Neural cell (in vitro differentiated cells): ENCODE data around the gene WWC1. TPM values are rescaled to one million over a fixed set of nuclear protein-coding genes. Genes with fewer than 3 reads are reported as not detected.
"Not testable (repeated sequence)": the region's sequence is repeated elsewhere in the genome, so short reads cannot be mapped to it uniquely, and the experiment has no call there.

ENCODE experiments used
- H2AFZ ChIP-seq: fragments of 200-600, 300-800 bp; sonication (generic), shearing (Covaris generic); 2 replicates; pipeline ENCODE4 v1.6.0; 2014; ENCODE audit warnings: low read depth, mild to moderate bottlenecking, antibody characterized with exemption, low read length, moderate library complexity
- H3F3A ChIP-seq: fragments of 200-600 bp; shearing (Covaris generic); 2 replicates; pipeline ENCODE4 v1.6.1; 2016; ENCODE audit warnings: mild to moderate bottlenecking, moderate library complexity, mixed read lengths, antibody characterized with exemption, low read length; ENCODE audit not compliant: insufficient read depth, poor library complexity, severe bottlenecking
- H3K27ac ChIP-seq: fragments of 200-600, 300-800 bp; sonication (generic), shearing (Covaris generic); 2 replicates; pipeline ENCODE4 v1.5.1; 2014; ENCODE audit warnings: mild to moderate bottlenecking, low read length, moderate library complexity
- H3K27me3 ChIP-seq: fragments of 300-800, 200-600 bp; sonication (generic), shearing (Covaris generic); 2 replicates; pipeline ENCODE4 v1.6.0; 2014; ENCODE audit warnings: mild to moderate bottlenecking, low read depth, low read length, moderate library complexity; ENCODE audit not compliant: insufficient read depth
- H3K36me3 ChIP-seq: fragments of 300-800, 200-600 bp; sonication (generic), shearing (Covaris generic); 2 replicates; pipeline ENCODE4 v1.5.1; 2014; ENCODE audit warnings: mild to moderate bottlenecking, antibody characterized with exemption, low read length, moderate library complexity; ENCODE audit not compliant: insufficient read depth
- H3K4me2 ChIP-seq: fragments of 300-800, 200-600 bp; sonication (generic), shearing (Covaris generic); 2 replicates; pipeline ENCODE4 v1.6.0; 2014; ENCODE audit warnings: mild to moderate bottlenecking, low read length
- H3K4me3 ChIP-seq: fragments of 300-800, 200-600 bp; sonication (generic), shearing (Covaris generic); 2 replicates; pipeline ENCODE4 v1.5.1; 2014; ENCODE audit warnings: mild to moderate bottlenecking, low read length, moderate library complexity
- H3K79me2 ChIP-seq: fragments of 200-600 bp; shearing (Covaris generic); replicated peaks from 2 replicates; pipeline ENCODE4 v1.6.0; 2014; ENCODE audit warnings: mild to moderate bottlenecking, low read length, moderate library complexity; ENCODE audit not compliant: insufficient read depth
- H3K9ac ChIP-seq: fragments of 300-800, 200-600 bp; sonication (generic), shearing (Covaris generic); 2 replicates; pipeline ENCODE4 v1.6.1; 2016; ENCODE audit warnings: mild to moderate bottlenecking, low read length, mixed read lengths
- H3K9me2 ChIP-seq: fragments of 200-600 bp; shearing (Covaris generic); 2 replicates; pipeline ENCODE4 v1.6.1; 2016; ENCODE audit warnings: mild to moderate bottlenecking, low read length, mixed read lengths; ENCODE audit not compliant: insufficient read depth
- H3K9me3 ChIP-seq: fragments of 200-600, 300-800 bp; sonication (generic), shearing (Covaris generic); 2 replicates; pipeline ENCODE4 v1.6.1; 2016; ENCODE audit warnings: mild to moderate bottlenecking, mixed run types, low read length, moderate library complexity, mixed read lengths
- H4K20me1 ChIP-seq: fragments of 200-600 bp; shearing (Covaris generic); 2 replicates; pipeline ENCODE4 v1.6.1; 2016; ENCODE audit warnings: mild to moderate bottlenecking, mixed run types; ENCODE audit not compliant: insufficient read depth
- CTCF ChIP-seq: fragments of 450-650 bp; IDR thresholded peaks from 2 replicates; pipeline ENCODE4 v1.5.1; 2014; ENCODE audit warnings: antibody characterized with exemption, mild to moderate bottlenecking, moderate library complexity; ENCODE audit not compliant: poor library complexity, severe bottlenecking
- EP300 ChIP-seq: fragments of 450-650 bp; conservative IDR thresholded peaks from 2 replicates; pipeline ENCODE4 v1.6.1; 2014; ENCODE audit warnings: antibody characterized with exemption, mild to moderate bottlenecking, moderate library complexity; ENCODE audit not compliant: poor library complexity, severe bottlenecking
- EZH2 ChIP-seq: fragments of 200-600, 300-800 bp; shearing (Covaris generic), sonication (generic); IDR thresholded peaks from 2 replicates; pipeline ENCODE4 v1.6.1; 2014; ENCODE audit warnings: antibody characterized with exemption, low read length, borderline replicate concordance, mild to moderate bottlenecking; ENCODE audit not compliant: insufficient read depth, poor library complexity, severe bottlenecking
- MXI1 ChIP-seq: fragments of 450-650 bp; conservative IDR thresholded peaks from 2 replicates; pipeline ENCODE4 v1.6.1; 2014; ENCODE audit warnings: antibody characterized with exemption, mild to moderate bottlenecking; ENCODE audit not compliant: poor library complexity, severe bottlenecking
- POLR2AphosphoS5 ChIP-seq: IDR thresholded peaks from 2 replicates; pipeline ENCODE4 v1.6.1; 2012
- RAD21 ChIP-seq: fragments of 450-650 bp; conservative IDR thresholded peaks from 2 replicates; pipeline ENCODE4 v1.6.1; 2014; ENCODE audit warnings: antibody characterized with exemption, mild to moderate bottlenecking, moderate library complexity
- REST ChIP-seq: IDR thresholded peaks from 2 replicates; pipeline ENCODE4 v1.6.1; 2012; ENCODE audit warnings: borderline replicate concordance
- SMC3 ChIP-seq: fragments of 450-650 bp; conservative IDR thresholded peaks from 2 replicates; pipeline ENCODE4 v1.6.1; 2014; ENCODE audit warnings: antibody characterized with exemption, mild to moderate bottlenecking, moderate library complexity; ENCODE audit not compliant: poor library complexity
- TAF1 ChIP-seq: IDR thresholded peaks from 2 replicates; pipeline ENCODE4 v1.6.1; 2012; ENCODE audit warnings: low read depth
- polyA plus RNA-seq: library from polyadenylated mRNA; depleted of rRNA; stranded (reverse); fragments of >200 nt; gene quantifications from 2 replicates; pipeline ENCODE4 v1.2.3, GENCODE V29; 2014

WWC1 gene
- polyA plus RNA-seq, 1 donor from 2014 or later: 0.97 TPM

GRCh38 chr5:168286386-168286785 is 5.1 kb upstream of the WWC1 start:
- Histone ChIP-seq H2AFZ (no peak overlapping the region), H3K27me3 (peaks cover 3% of the 10 kb centered on the region)

GRCh38 chr5:168286863-168287262 is 4.6 kb upstream of the WWC1 start:
- not testable (repeated sequence) for H3K27me3 ChIP-seq, H3F3A ChIP-seq, H4K20me1 ChIP-seq, H3K9me3 ChIP-seq, H3K36me3 ChIP-seq, H3K4me2 ChIP-seq, H3K9me2 ChIP-seq, H3K4me3 ChIP-seq, H2AFZ ChIP-seq, H3K27ac ChIP-seq, H3K9ac ChIP-seq, H3K79me2 ChIP-seq

More at GRCh38 chr5:168286386-168286785, 5.1 kb upstream of the WWC1 start:
- H3K9ac ChIP-seq: no peak overlapping the region
- H3K4me3 ChIP-seq: no peak overlapping the region
- peak overlapping the region; percentile 36 for H3K27ac ChIP-seq
- H4K20me1 ChIP-seq: no peaks in the 10 kb centered on the region
- H3K9me3 ChIP-seq: no peaks in the 10 kb centered on the region
- no peak overlapping the region for H3K4me2 ChIP-seq
- no peaks in the 10 kb centered on the region for H3K9me2 ChIP-seq
- no peaks in the 10 kb centered on the region for H3F3A ChIP-seq
- H3K79me2 ChIP-seq: no peaks in the 10 kb centered on the region
- TF ChIP-seq CTCF: no peak
- TF ChIP-seq EZH2: no peak
- no peak for TF ChIP-seq POLR2AphosphoS5
- TF ChIP-seq RAD21: no peak
- TF ChIP-seq EP300: no peak
- no peak for TF ChIP-seq TAF1
- TF ChIP-seq MXI1: no peak
- no peak for TF ChIP-seq SMC3
- TF ChIP-seq REST: no peak
- H3K36me3 ChIP-seq: no peaks in the 10 kb centered on the region

- Histone ChIP-seq H3K27me3 (peaks cover 6% of the 10 kb centered on the region), H3K4me3 (no peak overlapping the region), H3K9me2 (no peaks in the 10 kb centered on the region), H3F3A (no peaks in the 10 kb centered on the region), H2AFZ (no peak overlapping the region), H3K4me2 (no peak overlapping the region), H3K9me3 (no peaks in the 10 kb centered on the region), H3K36me3 (no peaks in the 10 kb centered on the region), H3K27ac (no peak overlapping the region), H3K9ac (no peak overlapping the region), H4K20me1 (no peaks in the 10 kb centered on the region), H3K79me2 (no peaks in the 10 kb centered on the region)
- TF ChIP-seq RAD21 (no peak), POLR2AphosphoS5 (no peak), EP300 (no peak), EZH2 (no peak), MXI1 (no peak), TAF1 (no peak), CTCF (no peak), SMC3 (no peak)
Observed at GRCh38 chr5:168287362-168287761, 4.1 kb upstream of the WWC1 start.
